ENCODE data around the gene PLEK2. TPM values are rescaled to one million over a fixed set of nuclear protein-coding genes. Genes with fewer than 3 reads are reported as not detected.

The PLEK2 gene
- total RNA-seq, 2 donors from 2014 or later = 1.6 to 2.0 TPM

GRCh38 chr14:67391268-67391667 is 20.7 kb downstream of the PLEK2 start:
- no peak for TF ChIP-seq CTCF (conservative IDR thresholded peaks at IDR 0.05)
- peaks cover 6% of the 10 kb centered on the region for H3K36me3 ChIP-seq (ENCODE audit: control insufficient read depth, insufficient read depth, low read length)
- H3K27ac ChIP-seq (ENCODE audit: low read depth, low read length) = no peak overlapping the region
- H3K27me3 ChIP-seq (ENCODE audit: control insufficient read depth, insufficient read depth, low read length, poor library complexity, severe bottlenecking) = no peaks in the 10 kb centered on the region
- no peaks in the 10 kb centered on the region for H3K36me3 Mint-ChIP-seq (ENCODE audit: low read depth)
- H3K27me3 Mint-ChIP-seq (ENCODE audit: insufficient read depth) = no peaks in the 10 kb centered on the region
- no peaks in the 10 kb centered on the region for H3K4me1 ChIP-seq (ENCODE audit: control insufficient read depth, insufficient read depth, low read length)
- 82 to 98% methylated on average over 5 to 6 of the region's 6 CpGs for WGBS, 2 experiments (ENCODE audit: insufficient coverage in 1 of 2, insufficient read length in 1 of 2)
- no peak overlapping the region for H3K9ac ChIP-seq (ENCODE audit: extremely low read depth, low read length, poor library complexity, severe bottlenecking)
- H3K4me1 Mint-ChIP-seq = peaks cover 3% of the 10 kb centered on the region
- H3K9me3 ChIP-seq (ENCODE audit: control insufficient read depth, low read length) = no peaks in the 10 kb centered on the region
- no peak overlapping the region for H3K4me3 ChIP-seq (ENCODE audit: low read length)
- H3K9me3 Mint-ChIP-seq = no peaks in the 10 kb centered on the region
- no peak overlapping the region for H3K27ac Mint-ChIP-seq
- DNase-seq = no peak
- no peak overlapping the region for H3K4me3 Mint-ChIP-seq

DNA sequence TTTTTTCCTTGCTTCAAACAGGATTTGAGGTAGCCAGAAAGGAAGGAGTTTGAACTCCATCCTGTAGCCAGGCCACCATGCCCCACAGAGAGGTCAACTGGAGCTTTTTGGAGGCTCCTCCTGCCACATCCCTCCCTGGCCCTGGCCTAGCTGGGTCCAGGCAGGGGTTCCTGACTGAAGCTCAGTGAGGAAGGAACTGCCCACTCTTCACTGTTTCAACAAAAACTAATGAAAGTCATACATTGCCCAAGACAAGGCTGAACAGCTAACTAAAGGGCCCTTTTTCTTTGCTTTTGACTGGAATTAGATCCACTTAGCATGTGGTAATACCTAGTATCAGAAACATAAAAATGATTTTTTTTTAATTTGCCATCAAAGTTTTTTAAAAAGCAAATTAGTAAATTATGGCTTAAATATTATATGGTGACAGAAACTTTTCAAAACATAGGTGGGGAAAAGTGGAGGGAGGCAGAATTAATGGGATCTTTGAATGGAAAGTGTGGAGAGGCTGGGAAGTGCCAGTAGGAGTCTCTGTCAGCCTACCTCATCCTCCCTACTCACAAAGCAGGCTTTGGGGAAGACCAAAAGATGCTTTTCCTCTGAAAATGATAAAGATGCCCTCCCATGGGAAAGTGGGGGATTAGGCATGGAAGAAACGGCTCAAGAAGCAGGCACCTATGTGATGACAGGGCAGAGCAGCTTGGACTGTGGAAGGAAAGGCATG is 22.0 kb downstream of the PLEK2 start:
- no peak overlapping the region for H3K27ac ChIP-seq (ENCODE audit: low read depth, low read length)
- no peak for DNase-seq
- Mint-ChIP-seq H3K27ac (no peak overlapping the region), H3K9me3 (no peaks in the 10 kb centered on the region), H3K36me3 (ENCODE audit: low read depth) (peaks cover 7% of the 10 kb centered on the region), H3K4me1 (no peaks in the 10 kb centered on the region), H3K27me3 (ENCODE audit: insufficient read depth) (no peaks in the 10 kb centered on the region), H3K4me3 (no peak overlapping the region)
- no peaks in the 10 kb centered on the region for H3K9me3 ChIP-seq (ENCODE audit: control insufficient read depth, low read length)
- TF ChIP-seq CTCF (conservative IDR thresholded peaks at IDR 0.05) = peak; percentile 43
- H3K9ac ChIP-seq (ENCODE audit: extremely low read depth, low read length, poor library complexity, severe bottlenecking) = no peak overlapping the region
- no peak overlapping the region for H3K4me3 ChIP-seq (ENCODE audit: low read length)
- no peaks in the 10 kb centered on the region for H3K4me1 ChIP-seq (ENCODE audit: control insufficient read depth, insufficient read depth, low read length)
- H3K27me3 ChIP-seq (ENCODE audit: control insufficient read depth, insufficient read depth, low read length, poor library complexity, severe bottlenecking) = no peaks in the 10 kb centered on the region
- 76 to 100% methylated on average over 1 of the region's 1 CpG for WGBS, 2 experiments (ENCODE audit: insufficient coverage in 1 of 2, insufficient read length in 1 of 2)
- H3K36me3 ChIP-seq (ENCODE audit: control insufficient read depth, insufficient read depth, low read length) = peaks cover 19% of the 10 kb centered on the region

DNA sequence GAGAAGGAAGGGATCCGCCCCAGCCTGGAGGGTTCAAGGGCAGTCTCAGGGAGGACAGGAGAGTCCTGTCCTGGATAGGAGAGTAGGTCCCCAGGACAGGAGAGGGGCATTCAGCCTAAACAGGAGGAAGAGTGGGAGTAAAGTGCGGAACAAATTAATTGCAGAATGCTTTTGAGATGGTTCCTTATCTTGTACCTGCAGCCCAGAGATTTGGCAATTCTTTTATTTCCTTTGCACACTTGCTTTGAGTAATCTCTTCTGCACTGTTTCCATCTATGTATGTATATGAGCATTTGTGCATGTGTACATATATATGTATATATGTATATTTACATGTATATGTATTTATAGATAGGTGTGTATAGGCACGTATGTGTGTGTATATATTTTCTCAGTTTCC is 22.7 kb downstream of the PLEK2 start:
- no peak for TF ChIP-seq CTCF (conservative IDR thresholded peaks at IDR 0.05)
- no peak overlapping the region for H3K4me3 ChIP-seq (ENCODE audit: low read length)
- H3K4me1 ChIP-seq (ENCODE audit: control insufficient read depth, insufficient read depth, low read length) = no peaks in the 10 kb centered on the region
- no peak overlapping the region for H3K27ac ChIP-seq (ENCODE audit: low read depth, low read length)
- H3K36me3 Mint-ChIP-seq (ENCODE audit: low read depth) = peaks cover 14% of the 10 kb centered on the region
- no peaks in the 10 kb centered on the region for H3K9me3 Mint-ChIP-seq
- 93% methylated on average over 3 of the region's 3 CpGs; no CpG with 5 or more reads in 1 of the 2 experiments for WGBS, 2 experiments (ENCODE audit: insufficient coverage in 1 of 2, insufficient read length in 1 of 2)
- no peaks in the 10 kb centered on the region for H3K27me3 Mint-ChIP-seq (ENCODE audit: insufficient read depth)
- no peaks in the 10 kb centered on the region for H3K27me3 ChIP-seq (ENCODE audit: control insufficient read depth, insufficient read depth, low read length, poor library complexity, severe bottlenecking)
- no peak for DNase-seq
- no peaks in the 10 kb centered on the region for H3K4me1 Mint-ChIP-seq
- no peaks in the 10 kb centered on the region for H3K9me3 ChIP-seq (ENCODE audit: control insufficient read depth, low read length)
- no peak overlapping the region for H3K9ac ChIP-seq (ENCODE audit: extremely low read depth, low read length, poor library complexity, severe bottlenecking)
- no peak overlapping the region for H3K4me3 Mint-ChIP-seq
- H3K27ac Mint-ChIP-seq = no peak overlapping the region
- peaks cover 26% of the 10 kb centered on the region for H3K36me3 ChIP-seq (ENCODE audit: control insufficient read depth, insufficient read depth, low read length)

All from endodermal cell (in vitro differentiated cells).